Coronary artery (tissue), 2 donors: ENCODE data around the gene ITSN1.
A peak's percentile ranks its signal among the peaks of the same experiment; 100 is the strongest.

Experiments
- DNase-seq: peaks from one replicate; pipeline ENCODE4 v3.0.0-alpha.2; 2017; ENCODE audit warnings: low spot score
- H3K27ac ChIP-seq, 2 donors: fragments of 200-600 bp; sonication (generic); one replicate each; pipeline ENCODE4 v1.5.1; 2016 to 2019
- H3K4me3 ChIP-seq: fragments of 200-600 bp; sonication (generic); 2 replicates; pipeline ENCODE4 v1.5.1; 2016; ENCODE audit warnings: mild to moderate bottlenecking, moderate library complexity
- TF ChIP-seq, protein P1 (sequence below): fragments of 200-600 bp; sonication (generic); IDR thresholded peaks from one replicate; pipeline ENCODE4 v1.5.1; 2019; ENCODE audit warnings: antibody characterized with exemption

ITSN1 gene

DNA sequence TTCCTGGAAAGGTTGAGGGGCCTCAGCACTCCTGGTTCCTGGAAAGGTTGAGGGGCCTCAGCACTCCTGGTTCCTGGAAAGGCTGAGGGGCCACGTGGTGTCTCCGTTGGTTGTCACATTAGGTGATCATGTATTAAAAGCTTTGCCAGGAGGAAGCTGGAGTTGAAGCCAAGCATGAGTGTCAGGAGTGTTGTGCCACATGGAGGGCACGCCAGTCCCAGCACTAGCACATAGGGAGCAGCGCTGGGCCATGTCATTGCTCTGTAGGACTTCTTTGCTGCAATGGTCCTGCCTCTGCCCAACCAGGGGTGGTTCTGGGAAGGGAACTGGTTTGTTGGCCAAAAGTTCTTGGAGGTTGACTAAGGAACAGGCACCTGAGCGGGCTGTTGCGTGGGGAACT, 260.0 kb downstream of the ITSN1 start:
- TF ChIP-seq, protein P1, sequence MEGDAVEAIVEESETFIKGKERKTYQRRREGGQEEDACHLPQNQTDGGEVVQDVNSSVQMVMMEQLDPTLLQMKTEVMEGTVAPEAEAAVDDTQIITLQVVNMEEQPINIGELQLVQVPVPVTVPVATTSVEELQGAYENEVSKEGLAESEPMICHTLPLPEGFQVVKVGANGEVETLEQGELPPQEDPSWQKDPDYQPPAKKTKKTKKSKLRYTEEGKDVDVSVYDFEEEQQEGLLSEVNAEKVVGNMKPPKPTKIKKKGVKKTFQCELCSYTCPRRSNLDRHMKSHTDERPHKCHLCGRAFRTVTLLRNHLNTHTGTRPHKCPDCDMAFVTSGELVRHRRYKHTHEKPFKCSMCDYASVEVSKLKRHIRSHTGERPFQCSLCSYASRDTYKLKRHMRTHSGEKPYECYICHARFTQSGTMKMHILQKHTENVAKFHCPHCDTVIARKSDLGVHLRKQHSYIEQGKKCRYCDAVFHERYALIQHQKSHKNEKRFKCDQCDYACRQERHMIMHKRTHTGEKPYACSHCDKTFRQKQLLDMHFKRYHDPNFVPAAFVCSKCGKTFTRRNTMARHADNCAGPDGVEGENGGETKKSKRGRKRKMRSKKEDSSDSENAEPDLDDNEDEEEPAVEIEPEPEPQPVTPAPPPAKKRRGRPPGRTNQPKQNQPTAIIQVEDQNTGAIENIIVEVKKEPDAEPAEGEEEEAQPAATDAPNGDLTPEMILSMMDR: no peak
- Histone ChIP-seq H3K4me3 (no peak overlapping the region), H3K27ac (peak overlapping the region in 1 of 2 donors; percentile 21)
- DNase-seq: no peak

DNA sequence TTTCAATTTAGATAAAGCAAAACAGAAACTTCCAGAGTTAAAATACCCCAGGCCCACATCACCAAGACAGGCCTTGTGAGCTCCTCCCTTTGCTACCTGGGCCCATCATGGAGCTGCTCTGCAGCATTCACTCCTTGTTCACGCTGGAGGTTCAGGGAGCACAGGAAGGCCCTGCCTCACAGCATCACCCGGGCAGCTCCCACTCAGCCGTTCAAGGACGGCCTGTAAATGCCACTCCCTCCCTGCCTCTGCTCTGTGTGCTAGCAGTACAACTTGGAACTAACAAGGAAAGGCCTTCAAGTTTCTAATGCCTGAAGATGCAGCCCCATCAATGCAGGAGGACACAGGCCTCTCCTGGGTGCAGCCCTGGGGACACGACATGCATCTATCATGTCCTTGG, 261.7 kb downstream of the ITSN1 start:
- no peak overlapping the region for H3K4me3 ChIP-seq

DNA sequence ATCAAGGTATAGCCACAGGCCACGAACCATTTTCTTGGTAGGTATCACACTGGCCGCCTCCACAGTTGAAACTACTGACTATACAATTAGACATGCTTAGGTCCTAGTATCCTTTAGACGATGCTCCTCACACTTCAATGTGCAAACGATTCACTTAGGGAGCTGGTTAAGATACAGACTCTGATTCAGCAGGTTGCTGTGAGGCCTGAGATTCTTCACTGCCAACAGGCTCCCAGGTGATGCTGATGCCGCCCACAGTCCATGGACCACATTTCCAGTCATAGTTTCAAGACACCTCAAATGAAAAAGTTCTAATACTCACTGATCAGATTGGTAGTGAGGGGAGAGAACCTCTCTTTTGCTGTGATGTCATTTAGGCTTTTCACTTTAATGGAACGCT, 266.5 kb downstream of the ITSN1 start:
- DNase-seq: no peak
- TF ChIP-seq, protein P1: no peak
- no peak overlapping the region for H3K4me3 ChIP-seq
- H3K27ac ChIP-seq: no peak overlapping the region

More for the DNA sequence above, 261.7 kb downstream of the ITSN1 start:
- TF ChIP-seq, protein P1: no peak
- no peak for DNase-seq
- no peak overlapping the region for H3K27ac ChIP-seq

DNA sequence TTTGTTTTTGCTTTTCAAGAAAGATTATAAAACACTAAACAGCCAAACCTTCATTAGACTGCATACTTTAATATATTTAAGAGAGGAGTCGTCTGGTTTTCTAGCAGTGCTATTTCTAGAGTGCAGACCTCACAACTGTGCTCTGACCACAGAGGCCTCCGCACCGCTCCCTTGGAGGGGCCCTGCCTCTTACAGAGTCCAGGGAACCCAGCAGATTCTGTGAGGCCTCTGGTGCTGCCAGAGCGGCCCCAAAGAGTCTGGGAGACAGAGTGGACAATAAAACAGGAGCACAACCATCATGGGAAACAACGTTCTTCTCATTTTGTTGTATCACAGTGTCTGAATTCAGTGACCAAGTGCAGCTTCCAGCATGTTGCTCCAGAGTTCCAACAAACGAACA, 267.5 kb downstream of the ITSN1 start:
- no peak for DNase-seq
- no peak overlapping the region for H3K4me3 ChIP-seq
- TF ChIP-seq, protein P1: no peak
- H3K27ac ChIP-seq: no peak overlapping the region

DNA sequence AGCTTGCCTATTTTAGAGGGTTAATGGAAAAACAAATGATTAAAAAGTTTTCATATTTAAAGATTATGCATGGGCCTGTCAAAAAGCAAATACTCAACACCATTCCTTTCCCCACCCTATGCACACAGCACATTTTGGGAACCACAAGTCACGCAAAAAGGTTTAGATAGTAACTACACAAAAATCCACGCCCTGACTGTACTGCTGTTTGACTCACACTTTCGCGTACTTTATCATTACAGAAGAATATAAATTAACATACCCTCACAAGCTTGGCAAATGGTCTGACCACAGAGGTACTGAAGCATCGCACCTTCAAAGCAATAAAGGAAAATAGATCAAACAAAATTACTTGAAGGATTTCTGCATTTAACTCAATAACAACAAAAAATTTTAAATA, 271.9 kb downstream of the ITSN1 start:
- no peak overlapping the region for H3K4me3 ChIP-seq
- TF ChIP-seq, protein P1: no peak
- no peak overlapping the region for H3K27ac ChIP-seq
- no peak for DNase-seq

DNA sequence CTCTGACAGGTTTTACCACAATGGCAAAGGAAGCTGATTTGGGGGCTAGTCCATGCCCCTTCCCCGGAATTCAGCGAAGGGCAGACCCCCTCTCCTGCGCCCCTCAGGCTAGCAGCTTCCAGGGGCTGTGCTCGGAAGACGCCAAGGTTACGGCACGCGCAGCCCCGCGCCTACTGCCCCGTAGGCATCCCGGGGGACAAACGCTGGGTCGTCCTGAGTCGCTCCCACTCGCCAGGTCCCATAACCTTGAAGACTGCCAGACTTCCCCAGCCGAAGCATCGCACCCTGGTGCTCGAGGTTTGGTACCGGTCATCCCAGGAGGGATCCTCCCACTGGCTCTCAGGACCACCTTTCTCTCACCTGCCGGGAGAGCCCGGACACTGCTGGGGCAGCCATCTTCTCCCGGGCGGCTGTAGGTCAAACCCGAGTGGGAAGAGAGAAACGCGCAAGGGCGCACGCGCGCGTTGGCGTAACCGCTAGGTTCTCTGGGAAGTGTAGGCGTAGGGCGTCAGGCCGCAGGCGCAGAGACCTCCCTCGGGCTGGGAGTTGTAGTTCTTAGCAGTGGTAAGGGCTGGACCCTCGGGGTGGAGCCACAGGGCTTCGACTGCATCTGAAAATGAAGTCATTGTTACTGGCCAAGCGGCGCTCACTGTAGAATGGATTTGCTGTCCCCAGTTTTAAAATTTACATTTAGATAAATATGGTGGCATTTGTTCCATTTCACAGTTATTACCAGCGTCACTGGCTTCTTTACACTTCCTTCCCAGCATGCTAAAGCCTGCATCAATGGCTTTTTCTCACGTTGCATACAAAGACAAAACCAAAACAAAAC, 273.3 kb downstream of the ITSN1 start, which contains the start of gene ATP5PO:
Gene ATP5PO, minus strand, starts transcription at position 437 of the 832 bp plus-strand sequence. Its CDS starts 41 bp downstream, at position 396.
- TF ChIP-seq, protein P1: no peak
- DNase-seq: peak; percentile 99
- Histone ChIP-seq H3K27ac (peak within 1 kb of the TSS; percentile 85), H3K4me3 (peak within 1 kb of the TSS; percentile 87)

DNA sequence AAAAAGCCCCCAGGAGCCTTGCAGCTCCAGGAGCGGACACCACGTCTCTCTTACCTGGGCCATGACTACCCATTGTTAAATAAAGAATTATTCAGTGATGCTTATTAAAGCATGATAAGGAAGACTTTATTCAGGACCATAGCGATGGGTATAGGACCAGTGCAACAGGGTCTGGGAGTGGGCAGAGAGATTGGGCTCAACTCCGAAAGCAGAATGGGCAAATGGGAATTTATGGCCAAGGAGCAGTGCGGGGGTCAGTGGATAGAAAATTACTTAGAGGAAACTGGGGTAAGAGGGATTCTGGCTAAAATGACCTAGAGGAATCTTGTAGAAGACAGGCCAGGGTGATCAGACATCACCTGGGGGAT, 273.9 kb downstream of the ITSN1 start:
- Histone ChIP-seq H3K4me3 (peak overlapping the region; percentile 87), H3K27ac (peak overlapping the region; percentile 85)
- no peak for DNase-seq
- TF ChIP-seq, protein P1: no peak
